BE2C (cell line): ENCODE results near the gene FKBP5.

Source experiments
- DNase-seq: peaks from one replicate; pipeline ENCODE4 v3.0.0-alpha.2; 2020
- H3K27me3 ChIP-seq: fragments of 250-450 bp; sonication (Bioruptor Pico); 2 replicates; pipeline ENCODE4 v1.5.1; 2020; ENCODE audit warnings: mild to moderate bottlenecking
- H3K36me3 ChIP-seq: fragments of 250-450 bp; sonication (Bioruptor Pico); 2 replicates; pipeline ENCODE4 v1.5.1; 2020; ENCODE audit warnings: mild to moderate bottlenecking
- H3K4me1 ChIP-seq: fragments of 250-450 bp; sonication (Bioruptor Pico); 2 replicates; pipeline ENCODE4 v1.5.1; 2020
- H3K4me3 ChIP-seq: 2 replicates; pipeline ENCODE4 v1.5.1; 2011; ENCODE audit warnings: low read depth, low read length
- H3K9me3 ChIP-seq: fragments of 250-450 bp; sonication (Bioruptor Pico); 2 replicates; pipeline ENCODE4 v1.5.1; 2020
- CTCF ChIP-seq: IDR thresholded peaks from 2 replicates; pipeline ENCODE4 v1.5.1; 2012; ENCODE audit warnings: mild to moderate bottlenecking, low read depth, low read length

Gene FKBP5

GRCh38 chr6:35724471-35724870, 35.8 kb upstream of the FKBP5 start:
- peaks cover 36% of the 10 kb centered on the region for H3K4me1 ChIP-seq
- DNase-seq, result no peak
- TF ChIP-seq CTCF, result no peak
- no peak overlapping the region for H3K4me3 ChIP-seq
- H3K27me3 ChIP-seq, result no peaks in the 10 kb centered on the region
- H3K9me3 ChIP-seq, result no peaks in the 10 kb centered on the region
- H3K36me3 ChIP-seq, result no peaks in the 10 kb centered on the region

GRCh38 chr6:35724059-35724458, 35.3 kb upstream of the FKBP5 start:
- peaks cover 37% of the 10 kb centered on the region for H3K4me1 ChIP-seq
- no peak for DNase-seq

GRCh38 chr6:35723587-35723986, 34.9 kb upstream of the FKBP5 start:
- TF ChIP-seq CTCF, result no peak
- Histone ChIP-seq H3K9me3 (no peaks in the 10 kb centered on the region), H3K27me3 (no peaks in the 10 kb centered on the region), H3K36me3 (no peaks in the 10 kb centered on the region), H3K4me1 (peaks cover 35% of the 10 kb centered on the region), H3K4me3 (no peak overlapping the region)
- DNase-seq, result peak; percentile 30

More at GRCh38 chr6:35724059-35724458, 35.3 kb upstream of the FKBP5 start:
- TF ChIP-seq CTCF, result no peak
- H3K4me3 ChIP-seq, result no peak overlapping the region
- H3K9me3 ChIP-seq, result no peaks in the 10 kb centered on the region
- H3K27me3 ChIP-seq, result no peaks in the 10 kb centered on the region
- no peaks in the 10 kb centered on the region for H3K36me3 ChIP-seq

GRCh38 chr6:35722121-35722761, 33.5 kb upstream of the FKBP5 start:
- DNase-seq, result no peak
- no peaks in the 10 kb centered on the region for H3K36me3 ChIP-seq
- peaks cover 35% of the 10 kb centered on the region for H3K4me1 ChIP-seq
- H3K4me3 ChIP-seq, result no peak overlapping the region
- H3K9me3 ChIP-seq, result no peaks in the 10 kb centered on the region
- no peak for TF ChIP-seq CTCF
- H3K27me3 ChIP-seq, result no peaks in the 10 kb centered on the region

GRCh38 chr6:35719830-35720733, 31.4 kb upstream of the FKBP5 start:
- Histone ChIP-seq H3K9me3 (no peaks in the 10 kb centered on the region), H3K4me3 (peak overlapping the region; percentile 32), H3K4me1 (peaks cover 22% of the 10 kb centered on the region), H3K27me3 (no peaks in the 10 kb centered on the region), H3K36me3 (no peaks in the 10 kb centered on the region)
- DNase-seq, result peak; percentile 60
- TF ChIP-seq CTCF, result no peak

- Histone ChIP-seq H3K27me3 (no peaks in the 10 kb centered on the region), H3K9me3 (no peaks in the 10 kb centered on the region), H3K4me3 (peak overlapping the region; percentile 32), H3K36me3 (no peaks in the 10 kb centered on the region), H3K4me1 (peaks cover 22% of the 10 kb centered on the region)
- no peak for TF ChIP-seq CTCF
- no peak for DNase-seq
These were observed 30.7 kb upstream of the FKBP5 start for GRCh38 chr6:35719404-35719829.
